CD4-positive, alpha-beta T cell treated with Interleukin-4 for 1 hour (primary cell): ENCODE data around the gene TFAP2A.

Experiments used
- DNase-seq, 2 donors: peaks; one replicate each; pipeline ENCODE4 v3.0.0-alpha.2; 2020 to 2022

TFAP2A gene

GRCh38 chr6:10398446-10399218 is 16.2 kb downstream of the TFAP2A start:
- no peak for DNase-seq

GRCh38 chr6:10397756-10398445 is 17.0 kb downstream of the TFAP2A start:
- DNase-seq, result no peak

- DNase-seq, result no peak
Measured at GRCh38 chr6:10396785-10397184, 18.1 kb downstream of the TFAP2A start.

GRCh38 chr6:10395704-10396546 is 18.9 kb downstream of the TFAP2A start:
- no peak for DNase-seq

- no peak for DNase-seq
Measured at GRCh38 chr6:10395171-10395703, 19.6 kb downstream of the TFAP2A start.

GRCh38 chr6:10393544-10394225 is 21.2 kb downstream of the TFAP2A start:
- no peak for DNase-seq

GRCh38 chr6:10391799-10392198 is 23.1 kb downstream of the TFAP2A start:
- no peak for DNase-seq

- no peak for DNase-seq
Measured at GRCh38 chr6:10391299-10391630, 23.6 kb downstream of the TFAP2A start.

- no peak for DNase-seq
Measured at GRCh38 chr6:10390495-10391298, 24.2 kb downstream of the TFAP2A start.

GRCh38 chr6:10389739-10390494 is 25.0 kb downstream of the TFAP2A start:
- DNase-seq, result no peak

- DNase-seq, result no peak
Measured at GRCh38 chr6:10386756-10387654, 27.9 kb downstream of the TFAP2A start.

GRCh38 chr6:10386220-10386619 is 28.7 kb downstream of the TFAP2A start:
- no peak for DNase-seq

- no peak for DNase-seq
Measured at GRCh38 chr6:10385524-10386132, 29.2 kb downstream of the TFAP2A start.

- DNase-seq, result no peak
Measured at GRCh38 chr6:10384610-10385523, 30.0 kb downstream of the TFAP2A start.

- no peak for DNase-seq
Measured at GRCh38 chr6:10384091-10384609, 30.7 kb downstream of the TFAP2A start.

GRCh38 chr6:10383331-10384090 is 31.4 kb downstream of the TFAP2A start:
- DNase-seq, result no peak

- DNase-seq, result no peak
Measured at GRCh38 chr6:10382728-10383330, 32.0 kb downstream of the TFAP2A start.
